Measurements from ENCODE around the gene SHROOM3. TPM values are rescaled to one million over a fixed set of nuclear protein-coding genes. Genes with fewer than 3 reads are reported as not detected.

The SHROOM3 gene
- total and polyA plus RNA-seq, 2 donors (not counting 3 experiments of a cell fraction or from before 2014, with no cell fraction given), result 2.7 to 6.7 TPM

- FAIRE-seq (no peak), DNase-seq (ENCODE audit: low read depth, low spot score) (no peak)
- TF ChIP-seq EZH2 (IDR thresholded peaks at IDR 0.05; ENCODE audit: borderline replicate concordance, low read depth, low read length, severe bottlenecking) (no peak), MYC (IDR thresholded peaks at IDR 0.05; ENCODE audit: low read depth, low read length) (no peak), JUN (IDR thresholded peaks at IDR 0.05; ENCODE audit: borderline replicate concordance, insufficient read depth, insufficient read length, low read depth) (no peak), POLR2AphosphoS5 (IDR thresholded peaks at IDR 0.05; ENCODE audit: insufficient read depth, low read depth, low read length) (no peak), FOS (IDR thresholded peaks at IDR 0.05; ENCODE audit: borderline replicate concordance, insufficient read depth, low read length) (no peak), GATA2 (IDR thresholded peaks at IDR 0.05; ENCODE audit: insufficient read depth, insufficient read length, low read depth, low read length) (no peak), POLR2A (IDR thresholded peaks at IDR 0.05; ENCODE audit: low read depth, low read length) (no peak), CTCF (IDR thresholded peaks at IDR 0.05; ENCODE audit: extremely low read depth in 1 of 2, insufficient read depth in 1 of 2, low read depth in 1 of 2, low read length in 2 of 2) (no peak)
- TF ChIP-seq, protein P1, sequence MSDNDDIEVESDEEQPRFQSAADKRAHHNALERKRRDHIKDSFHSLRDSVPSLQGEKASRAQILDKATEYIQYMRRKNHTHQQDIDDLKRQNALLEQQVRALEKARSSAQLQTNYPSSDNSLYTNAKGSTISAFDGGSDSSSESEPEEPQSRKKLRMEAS (IDR thresholded peaks at IDR 0.05; ENCODE audit: insufficient read depth, insufficient read length), result no peak
- intact Hi-C loops (cut with micrococcal nuclease), result loop anchor here (2.0 kb wide), 3 partner anchors 44 to 162 kb away; no protein-coding TSS in a partner anchor
- Histone ChIP-seq H3K4me1 (ENCODE audit: control insufficient read depth, extremely low read depth, insufficient read depth, low read length) (no peaks in the 10 kb centered on the region), H3K9me3 (replicated peaks; ENCODE audit: control insufficient read depth, insufficient read depth, low read length) (no peaks in the 10 kb centered on the region), H2AFZ (ENCODE audit: low read depth, low read length) (no peak overlapping the region), H4K20me1 (replicated peaks; ENCODE audit: control insufficient read depth, extremely low read depth, insufficient read depth, low read length) (no peaks in the 10 kb centered on the region), H3K9me1 (replicated peaks; ENCODE audit: control insufficient read depth, extremely low read depth, insufficient read depth, low read length) (no peaks in the 10 kb centered on the region), H3K27ac (ENCODE audit: insufficient read depth, low read depth, low read length) (no peak overlapping the region), H3K4me3 (replicated peaks in 1 of 3; ENCODE audit: insufficient read depth in 1 of 3, low read depth in 1 of 3, low read length in 3 of 3) (no peak overlapping the region), H3K79me2 (ENCODE audit: control insufficient read depth, insufficient read depth, low read length) (no peaks in the 10 kb centered on the region), H3K9ac (replicated peaks; ENCODE audit: extremely low read depth, insufficient read depth, low read length) (no peak overlapping the region), H3K36me3 (ENCODE audit: control insufficient read depth in 2 of 2, extremely low read depth in 1 of 2, insufficient read depth in 2 of 2, low read length in 2 of 2) (no peaks in the 10 kb centered on the region), H3K4me2 (ENCODE audit: insufficient read depth, low read length) (no peak overlapping the region), H3K27me3 (ENCODE audit: control insufficient read depth in 2 of 2, insufficient read depth in 2 of 2, low read length in 2 of 2) (no peaks in the 10 kb centered on the region)
- CTCF ChIA-PET, result interaction anchor here (1.3 kb wide), 1 partner anchor 80 kb away, joined by 4 read pairs; no protein-coding TSS in a partner anchor
- POLR2A ChIA-PET, result no interaction called here
- no TSS peak for BruUV-seq (replicated peaks)
- dilution Hi-C loops (cut with MboI; ENCODE audit: extremely low pct_ligation_motif_present, low sequenced_read_pairs), result no loop called here
These were observed 155.8 kb downstream of the SHROOM3 start for GRCh38 chr4:76590798-76591281.

Measured in endothelial cell of umbilical vein (primary cell).